ENCODE results near the gene PIK3CA.
"Not testable (repeated sequence)": the region's sequence is repeated elsewhere in the genome, so short reads cannot be mapped to it uniquely, and the experiment has no call there.

The PIK3CA gene

GRCh38 chr3:179147873-179148615 is at the start of gene PIK3CA:
PIK3CA (plus strand) TSS chr3:179148357; CDS start chr3:179198826, 50,469 bp downstream.
- in situ Hi-C loops (cut with MboI; ENCODE audit: low sequenced_read_pairs): loop anchor here (25.0 kb wide), 1 partner anchor 164 kb away; the partner anchor contains the start of gene ZNF639

GRCh38 chr3:179098388-179099077 is 49.6 kb upstream of the PIK3CA start:
- in situ Hi-C loops (cut with MboI; ENCODE audit: low sequenced_read_pairs): no loop called here

GRCh38 chr3:179100652-179101051 is 47.5 kb upstream of the PIK3CA start:
- in situ Hi-C loops (cut with MboI; ENCODE audit: low sequenced_read_pairs): no loop called here

- in situ Hi-C loops (cut with MboI; ENCODE audit: low sequenced_read_pairs): no loop called here
Measured at GRCh38 chr3:179105881-179106280, 42.3 kb upstream of the PIK3CA start.

- in situ Hi-C loops (cut with MboI; ENCODE audit: low sequenced_read_pairs): no loop called here
Measured at GRCh38 chr3:179107617-179108016, 40.5 kb upstream of the PIK3CA start.

- in situ Hi-C loops (cut with MboI; ENCODE audit: low sequenced_read_pairs): no loop called here
Measured at GRCh38 chr3:179108086-179108485, 40.1 kb upstream of the PIK3CA start.

GRCh38 chr3:179113903-179114302 is 34.3 kb upstream of the PIK3CA start:
- in situ Hi-C loops (cut with MboI; ENCODE audit: low sequenced_read_pairs): no loop called here

GRCh38 chr3:179115444-179115843 is 32.7 kb upstream of the PIK3CA start:
- in situ Hi-C loops (cut with MboI; ENCODE audit: low sequenced_read_pairs): not testable (repeated sequence)

GRCh38 chr3:179116816-179117215 is 31.3 kb upstream of the PIK3CA start:
- in situ Hi-C loops (cut with MboI; ENCODE audit: low sequenced_read_pairs): no loop called here

GRCh38 chr3:179132191-179132890 is 15.8 kb upstream of the PIK3CA start:
- in situ Hi-C loops (cut with MboI; ENCODE audit: low sequenced_read_pairs): loop anchor here (25.0 kb wide), 1 partner anchor 180 kb away; the partner anchor contains the start of gene ZNF639

GRCh38 chr3:179133575-179133974 is 14.6 kb upstream of the PIK3CA start:
- in situ Hi-C loops (cut with MboI; ENCODE audit: low sequenced_read_pairs): loop anchor here (25.0 kb wide), 1 partner anchor 179 kb away; the partner anchor contains the start of gene ZNF639

GRCh38 chr3:179136195-179136594 is 12.0 kb upstream of the PIK3CA start:
- in situ Hi-C loops (cut with MboI; ENCODE audit: low sequenced_read_pairs): loop anchor here (25.0 kb wide), 1 partner anchor 176 kb away; the partner anchor contains the start of gene ZNF639

- in situ Hi-C loops (cut with MboI; ENCODE audit: low sequenced_read_pairs): loop anchor here (25.0 kb wide), 1 partner anchor 170 kb away; the partner anchor contains the start of gene ZNF639
Measured at GRCh38 chr3:179141890-179142289, 6.3 kb upstream of the PIK3CA start.

GRCh38 chr3:179146911-179147513 is 1.1 kb upstream of the PIK3CA start:
- in situ Hi-C loops (cut with MboI; ENCODE audit: low sequenced_read_pairs): loop anchor here (25.0 kb wide), 1 partner anchor 165 kb away; the partner anchor contains the start of gene ZNF639

GRCh38 chr3:179147514-179147872 is 664 bp upstream of the PIK3CA start:
- in situ Hi-C loops (cut with MboI; ENCODE audit: low sequenced_read_pairs): loop anchor here (25.0 kb wide), 1 partner anchor 165 kb away; the partner anchor contains the start of gene ZNF639

GRCh38 chr3:179148616-179149405 is 654 bp downstream of the PIK3CA start:
- in situ Hi-C loops (cut with MboI; ENCODE audit: low sequenced_read_pairs): loop anchor here (25.0 kb wide), 1 partner anchor 163 kb away; the partner anchor contains the start of gene ZNF639

- in situ Hi-C loops (cut with MboI; ENCODE audit: low sequenced_read_pairs): loop anchor here (25.0 kb wide), 1 partner anchor 163 kb away; the partner anchor contains the start of gene ZNF639
Measured at GRCh38 chr3:179149406-179149867, 1.3 kb downstream of the PIK3CA start.

- in situ Hi-C loops (cut with MboI; ENCODE audit: low sequenced_read_pairs): loop anchor here (25.0 kb wide), 1 partner anchor 162 kb away; the partner anchor contains the start of gene ZNF639
Measured at GRCh38 chr3:179149951-179150350, 1.8 kb downstream of the PIK3CA start.

- in situ Hi-C loops (cut with MboI; ENCODE audit: low sequenced_read_pairs): no loop called here
Measured at GRCh38 chr3:179150610-179151009, 2.5 kb downstream of the PIK3CA start.

GRCh38 chr3:179151474-179151873 is 3.3 kb downstream of the PIK3CA start:
- in situ Hi-C loops (cut with MboI; ENCODE audit: low sequenced_read_pairs): no loop called here
